Hematopoietic multipotent progenitor cell treated with erythropoietin and hydrocortisone succinate and interleukin-3 and kit ligand, for 15 days (in vitro differentiated cells): ENCODE measurements around the gene PTPRT.
"Not testable (repeated sequence)": the region's sequence is repeated elsewhere in the genome, so short reads cannot be mapped to it uniquely, and the experiment has no call there.

Experiments
- DNase-seq: peaks from one replicate; pipeline ENCODE4 v3.0.0-alpha.2; 2015; ENCODE audit warnings: low spot score

Gene PTPRT

DNA sequence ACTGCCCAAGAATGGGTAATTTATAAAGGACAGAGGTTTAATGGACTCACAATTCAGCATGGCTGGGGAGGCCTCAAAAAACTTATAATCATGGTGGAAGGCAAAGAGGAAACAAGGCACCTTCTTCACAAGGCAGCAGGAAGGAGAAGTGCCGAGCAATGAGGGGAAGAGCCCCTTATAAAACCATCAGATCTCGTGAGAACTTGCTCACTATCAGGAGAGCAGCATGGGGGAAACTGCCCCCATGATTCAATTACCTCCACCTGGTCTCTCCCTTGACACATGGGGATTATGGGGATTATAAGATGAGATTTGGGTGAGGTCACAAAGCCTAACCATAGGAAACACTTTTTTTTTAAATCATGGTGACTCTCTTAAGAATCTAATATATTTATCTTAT is 278.9 kb downstream of the PTPRT start:
- not testable (repeated sequence) for DNase-seq

DNA sequence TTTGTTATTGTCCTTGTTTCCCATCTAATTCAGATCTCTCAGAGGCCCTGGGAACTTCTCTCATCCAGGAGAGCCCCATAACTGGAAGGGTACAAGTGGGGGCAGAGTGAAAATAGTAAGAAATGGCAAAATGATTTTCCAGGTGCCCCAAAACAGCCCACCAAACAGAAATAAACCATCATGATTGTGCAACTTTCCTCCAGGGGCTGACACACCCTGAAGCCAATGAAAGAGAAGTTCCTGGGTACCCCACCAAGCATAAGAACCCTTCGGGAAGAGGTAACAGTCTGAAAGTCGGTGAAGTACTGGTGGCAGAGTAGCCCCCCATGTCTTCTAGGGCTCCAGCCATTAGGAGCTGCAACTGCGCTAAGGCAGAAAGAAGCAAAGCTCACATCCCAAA is 282.0 kb downstream of the PTPRT start:
- DNase-seq: no peak

GRCh38 chr20:42906120-42906519 is 283.6 kb downstream of the PTPRT start:
- no peak for DNase-seq

DNA sequence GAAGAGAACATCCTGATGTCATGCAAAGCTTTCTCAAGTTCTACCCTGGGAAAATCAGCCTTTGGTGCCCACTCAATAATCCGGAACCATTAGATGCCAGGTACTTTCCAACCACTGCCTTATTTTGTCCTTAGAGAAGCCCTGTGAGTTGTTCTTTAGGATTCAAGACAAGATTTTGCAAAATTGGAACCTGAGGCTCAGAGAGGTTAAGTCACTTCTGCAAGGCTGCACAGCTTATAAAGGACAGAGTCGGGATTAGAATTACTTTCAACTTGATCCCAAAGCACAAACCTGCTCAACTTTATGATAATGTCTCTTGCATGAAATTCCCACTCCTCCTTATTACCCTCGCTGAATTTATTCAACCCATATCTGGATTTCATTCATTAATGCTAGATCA is 287.2 kb downstream of the PTPRT start:
- no peak for DNase-seq

- DNase-seq: no peak
These were observed 287.8 kb downstream of the PTPRT start for GRCh38 chr20:42901689-42902440.

- not testable (repeated sequence) for DNase-seq
These were observed 288.9 kb downstream of the PTPRT start for GRCh38 chr20:42900764-42901163.

- no peak for DNase-seq
These were observed 294.7 kb downstream of the PTPRT start for GRCh38 chr20:42895020-42895419.

GRCh38 chr20:42894483-42894882 is 295.2 kb downstream of the PTPRT start:
- DNase-seq: no peak

DNA sequence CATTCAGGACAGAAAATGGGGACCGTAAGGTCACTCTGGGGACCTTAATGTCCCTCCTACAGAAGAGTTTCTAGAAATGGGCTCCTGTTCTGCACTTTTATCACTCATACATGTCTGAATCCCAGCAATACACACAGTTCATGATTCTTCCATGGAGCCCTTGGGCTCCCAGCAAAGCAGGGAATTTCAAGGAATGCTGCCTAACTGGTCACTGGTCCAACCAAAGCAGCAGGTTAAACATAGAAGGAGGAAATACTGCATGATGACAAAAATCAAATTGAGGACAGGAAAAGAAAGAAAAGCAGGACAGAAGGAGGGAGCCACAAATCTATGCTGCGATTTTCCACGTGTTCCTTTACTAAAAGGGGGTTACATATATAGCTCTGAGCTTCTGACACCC is 300.2 kb downstream of the PTPRT start:
- DNase-seq: no peak

DNA sequence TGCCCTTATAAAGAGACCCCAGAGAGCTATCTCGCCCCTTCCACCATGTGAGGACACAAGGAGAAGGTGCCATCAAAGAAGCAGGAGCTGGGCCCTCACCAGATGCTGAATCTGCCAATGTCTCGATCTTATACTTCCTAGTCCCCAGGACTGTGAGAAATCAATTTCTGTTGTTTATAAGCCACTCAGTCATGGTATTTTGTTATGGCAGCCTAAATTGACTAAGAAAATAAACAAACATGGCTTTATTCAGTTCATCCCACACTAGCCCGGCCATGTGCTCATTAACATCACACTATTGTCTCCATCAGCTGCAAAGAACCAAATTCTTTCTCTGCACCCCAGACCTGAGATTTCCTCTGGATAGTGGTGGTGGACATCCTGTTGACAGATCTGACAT is 302.4 kb downstream of the PTPRT start:
- no peak for DNase-seq

GRCh38 chr20:42886801-42887200 is 302.9 kb downstream of the PTPRT start:
- DNase-seq: no peak

- no peak for DNase-seq
These were observed 303.7 kb downstream of the PTPRT start for GRCh38 chr20:42886046-42886445.

DNA sequence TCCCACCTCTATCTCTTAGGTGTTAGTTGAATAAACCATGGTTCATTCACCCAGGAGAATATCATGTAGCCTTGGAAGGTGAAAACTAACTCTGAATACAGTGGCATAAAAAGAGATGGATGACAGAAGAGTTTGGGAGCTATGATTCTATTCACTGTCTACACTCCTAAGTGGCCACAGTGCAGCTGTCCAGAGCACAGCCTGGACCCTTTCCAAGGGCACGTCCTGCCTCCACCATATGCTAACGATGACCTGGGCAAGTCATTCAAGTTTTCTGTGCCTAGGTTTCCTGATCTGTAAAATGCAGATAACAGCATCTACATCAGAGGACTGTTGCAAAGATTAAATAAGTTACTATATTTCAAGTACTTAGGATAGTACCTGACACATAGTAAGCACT is 314.1 kb downstream of the PTPRT start:
- DNase-seq: no peak

DNA sequence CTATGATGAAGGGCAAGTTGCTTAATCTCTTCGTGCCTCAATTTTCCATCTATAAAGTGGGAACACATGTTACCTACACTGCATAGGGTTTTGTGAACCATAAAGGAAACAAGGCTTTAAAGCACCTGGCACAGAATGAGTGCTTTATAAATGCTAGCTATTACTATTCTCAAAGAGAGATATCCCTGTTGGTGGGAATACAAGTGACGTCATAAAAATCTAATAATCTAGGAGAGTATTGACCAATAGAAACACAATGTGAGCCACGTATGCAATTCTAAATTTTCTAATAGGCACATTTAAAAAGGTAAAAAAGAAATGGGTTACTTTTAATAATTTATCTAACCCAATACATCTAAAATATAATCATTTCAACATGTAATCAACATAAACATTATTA is 316.4 kb downstream of the PTPRT start:
- DNase-seq: no peak

DNA sequence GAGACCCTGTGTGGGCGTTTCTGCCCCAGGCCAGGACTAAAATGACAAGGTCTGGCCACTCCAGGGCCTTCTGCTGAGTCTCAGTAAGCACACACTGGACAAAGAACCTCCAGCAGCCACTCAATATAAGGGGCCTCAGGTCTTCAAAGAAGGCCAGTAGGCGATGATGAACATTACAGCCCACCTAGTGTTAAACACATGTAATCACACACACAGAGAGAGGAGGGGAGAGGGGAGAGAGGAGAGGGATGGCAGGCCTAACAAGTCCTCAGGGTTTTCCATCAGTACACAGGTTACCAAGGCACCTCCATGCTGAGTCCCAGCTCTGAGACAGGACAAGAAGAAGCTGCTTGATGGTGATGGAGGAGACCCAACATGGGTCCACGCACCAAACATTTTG is 325.6 kb downstream of the PTPRT start:
- no peak for DNase-seq

DNA sequence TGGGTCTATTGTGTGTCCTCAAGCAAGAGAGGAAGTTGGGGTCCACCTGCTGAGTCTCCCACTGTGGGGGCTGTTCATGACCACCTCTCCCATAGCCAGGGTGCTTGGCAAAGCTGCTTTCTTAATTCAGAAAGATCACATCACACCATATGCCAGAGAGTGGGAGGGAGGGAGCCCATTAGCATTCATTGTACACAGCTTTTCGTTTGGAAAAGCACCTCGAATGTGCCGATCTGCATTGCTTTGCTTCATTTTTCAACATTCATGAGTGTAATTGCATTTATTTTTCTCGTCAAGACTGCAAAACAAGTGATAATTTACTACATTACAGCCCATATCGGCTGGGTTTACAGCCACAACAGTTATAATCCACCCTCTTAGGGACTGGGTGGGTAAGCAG is 327.3 kb downstream of the PTPRT start:
- DNase-seq: no peak

- no peak for DNase-seq
These were observed 332.3 kb downstream of the PTPRT start for GRCh38 chr20:42857446-42857845.

DNA sequence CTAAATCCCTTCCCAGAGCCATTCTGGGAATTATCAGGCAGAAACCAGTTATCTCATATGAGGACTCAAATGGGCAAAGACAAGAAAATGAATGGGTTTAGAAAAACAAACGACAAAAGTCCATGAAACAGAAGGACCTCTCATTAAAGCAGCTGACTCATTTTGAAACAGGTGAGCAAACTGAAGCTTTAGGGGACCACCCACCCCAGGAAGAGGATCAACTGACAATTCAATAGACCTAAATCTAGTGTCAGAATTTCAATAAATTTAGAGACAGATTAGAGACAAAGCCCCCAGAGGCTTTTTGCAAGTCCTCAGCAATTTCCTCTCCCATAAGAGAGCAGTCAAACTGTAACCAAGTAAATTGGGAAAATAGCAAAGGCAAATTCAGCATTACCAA is 333.8 kb downstream of the PTPRT start:
- DNase-seq: no peak

- DNase-seq: no peak
These were observed 337.0 kb downstream of the PTPRT start for GRCh38 chr20:42852691-42853090.

- no peak for DNase-seq
These were observed 342.8 kb downstream of the PTPRT start for GRCh38 chr20:42846784-42847490.

- DNase-seq: no peak
These were observed 345.0 kb downstream of the PTPRT start for GRCh38 chr20:42844751-42845150.

- DNase-seq: no peak
These were observed 352.2 kb downstream of the PTPRT start for GRCh38 chr20:42837456-42837855.

- no peak for DNase-seq
These were observed 353.4 kb downstream of the PTPRT start for GRCh38 chr20:42836339-42836738.

- no peak for DNase-seq
These were observed 381.8 kb downstream of the PTPRT start for GRCh38 chr20:42807876-42808275.
